Skin epidermis (tissue), 12 donors: ENCODE data around the gene DKC1.

Experiments used
- H3K27ac ChIP-seq, 21 experiments: fragments of 200-600 bp; sonication (generic) in 11 of 21; one replicate each; pipeline ENCODE4 v1.5.0; 2020; ENCODE audit warnings: mild to moderate bottlenecking in 3 of 21, inconsistent platforms in 2 of 21, moderate library complexity in 2 of 21
- H3K4me3 ChIP-seq, 7 experiments: fragments of 200-600 bp; sonication (generic) in 2 of 7; one replicate each; pipeline ENCODE4 v1.5.0; 2020; ENCODE audit warnings: inconsistent platforms in 2 of 7, mild to moderate bottlenecking in 2 of 7, moderate library complexity in 1 of 7

Gene DKC1

DNA sequence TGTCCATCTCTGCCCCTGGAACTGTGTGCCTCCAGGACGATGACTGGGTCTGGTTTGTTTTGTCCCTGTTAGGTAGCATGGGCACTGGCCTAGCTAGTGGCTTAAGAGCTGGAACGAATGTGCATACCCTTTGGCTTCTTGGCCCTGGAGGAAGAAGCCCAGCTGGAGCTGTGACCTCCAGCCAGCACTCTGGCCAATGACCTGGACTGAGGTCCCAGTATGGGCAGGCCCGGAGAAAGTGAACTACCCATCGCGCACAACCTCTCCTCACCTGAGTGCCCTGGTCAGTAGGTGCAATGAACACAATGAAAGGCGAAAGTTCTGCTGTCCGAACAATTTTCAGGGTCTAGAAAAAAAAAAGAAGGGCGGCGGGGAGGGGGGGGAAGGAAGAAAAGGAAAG, 18.3 kb downstream of the DKC1 start:
- no peak overlapping the region for H3K4me3 ChIP-seq

GRCh38 chrX:154784149-154784995, 21.7 kb downstream of the DKC1 start:
- Histone ChIP-seq H3K4me3 (no peak overlapping the region), H3K27ac (no peak overlapping the region)

More for the DNA sequence above, 18.3 kb downstream of the DKC1 start:
- H3K27ac ChIP-seq, result no peak overlapping the region

DNA sequence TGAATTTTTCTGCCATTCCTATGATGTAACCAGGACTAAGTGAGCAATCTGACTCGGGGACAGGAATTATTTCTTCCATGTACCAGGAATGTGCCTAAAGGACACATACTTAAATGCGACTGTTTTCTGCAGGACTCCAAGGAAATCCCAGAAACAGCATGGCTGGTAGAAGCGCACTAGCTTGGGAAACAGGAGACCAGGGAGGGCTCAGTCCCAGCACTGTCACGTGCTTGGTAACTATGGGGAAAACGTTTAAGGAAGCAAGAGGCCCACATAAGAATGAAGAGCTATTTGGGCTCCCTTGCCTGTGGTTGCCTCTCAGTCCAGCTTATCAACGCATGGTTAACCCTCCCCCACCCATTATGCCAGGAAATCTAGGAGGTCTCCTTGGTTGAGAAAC, 23.1 kb downstream of the DKC1 start:
- H3K27ac ChIP-seq, result no peak overlapping the region
- H3K4me3 ChIP-seq, result no peak overlapping the region

- Histone ChIP-seq H3K4me3 (no peak overlapping the region), H3K27ac (no peak overlapping the region)
These were observed 28.8 kb downstream of the DKC1 start for GRCh38 chrX:154791467-154791866.

- no peak overlapping the region for H3K4me3 ChIP-seq
- no peak overlapping the region for H3K27ac ChIP-seq
These were observed 29.3 kb downstream of the DKC1 start for GRCh38 chrX:154791939-154792338.

- Histone ChIP-seq H3K27ac (no peak overlapping the region), H3K4me3 (no peak overlapping the region)
These were observed 30.6 kb downstream of the DKC1 start for GRCh38 chrX:154793084-154793795.

DNA sequence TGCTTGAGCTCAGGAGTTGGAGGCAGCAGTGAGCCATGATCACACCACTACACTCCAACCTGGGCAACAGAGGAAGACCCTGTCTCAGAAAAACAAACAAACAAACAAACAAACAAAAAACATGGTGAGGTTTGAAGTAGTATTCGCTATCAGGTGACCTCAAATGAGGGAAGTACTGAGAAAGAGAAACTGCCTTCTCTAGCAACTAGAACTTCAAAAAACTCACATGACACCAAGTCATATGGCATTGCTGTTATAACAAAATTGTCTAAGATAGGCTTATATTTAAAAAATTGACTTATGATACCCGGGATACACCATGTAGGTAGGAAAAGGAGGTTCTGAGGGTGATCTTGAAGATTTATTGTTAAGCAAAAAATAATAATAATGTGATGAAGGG, 32.4 kb downstream of the DKC1 start:
- Histone ChIP-seq H3K27ac (no peak overlapping the region), H3K4me3 (no peak overlapping the region)

- no peak overlapping the region for H3K4me3 ChIP-seq
- no peak overlapping the region for H3K27ac ChIP-seq
These were observed 34.3 kb downstream of the DKC1 start for GRCh38 chrX:154797006-154797405.

- no peak overlapping the region for H3K4me3 ChIP-seq
- H3K27ac ChIP-seq, result peak overlapping the region in 9 of 21 experiments; percentile 17 to 67 (median 42)
These were observed 37.1 kb downstream of the DKC1 start for GRCh38 chrX:154799556-154800348.

- no peak overlapping the region for H3K4me3 ChIP-seq
- H3K27ac ChIP-seq, result peak overlapping the region in 6 of 21 experiments; percentile 25 to 67 (median 50)
These were observed 38.0 kb downstream of the DKC1 start for GRCh38 chrX:154800478-154801210.

DNA sequence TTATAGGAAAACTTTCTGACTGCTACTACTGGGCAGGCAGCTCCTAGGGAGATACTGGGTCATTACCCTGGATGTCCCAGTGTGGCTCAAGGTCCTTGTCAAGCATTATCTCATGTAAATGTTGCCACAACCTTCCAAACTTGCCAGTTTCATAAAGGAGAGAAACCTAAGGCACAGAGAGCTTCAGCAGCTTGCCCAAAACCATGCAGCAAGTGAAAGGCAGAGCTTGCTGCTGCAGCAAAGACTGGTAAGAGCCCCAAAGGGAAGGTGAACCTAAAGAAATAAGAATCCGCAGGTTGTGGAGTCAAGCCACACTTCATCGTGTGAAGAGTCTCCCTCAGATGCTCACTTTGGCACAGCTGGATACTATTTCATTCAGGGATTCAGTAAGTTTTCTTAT, 40.3 kb downstream of the DKC1 start:
- no peak overlapping the region for H3K27ac ChIP-seq

DNA sequence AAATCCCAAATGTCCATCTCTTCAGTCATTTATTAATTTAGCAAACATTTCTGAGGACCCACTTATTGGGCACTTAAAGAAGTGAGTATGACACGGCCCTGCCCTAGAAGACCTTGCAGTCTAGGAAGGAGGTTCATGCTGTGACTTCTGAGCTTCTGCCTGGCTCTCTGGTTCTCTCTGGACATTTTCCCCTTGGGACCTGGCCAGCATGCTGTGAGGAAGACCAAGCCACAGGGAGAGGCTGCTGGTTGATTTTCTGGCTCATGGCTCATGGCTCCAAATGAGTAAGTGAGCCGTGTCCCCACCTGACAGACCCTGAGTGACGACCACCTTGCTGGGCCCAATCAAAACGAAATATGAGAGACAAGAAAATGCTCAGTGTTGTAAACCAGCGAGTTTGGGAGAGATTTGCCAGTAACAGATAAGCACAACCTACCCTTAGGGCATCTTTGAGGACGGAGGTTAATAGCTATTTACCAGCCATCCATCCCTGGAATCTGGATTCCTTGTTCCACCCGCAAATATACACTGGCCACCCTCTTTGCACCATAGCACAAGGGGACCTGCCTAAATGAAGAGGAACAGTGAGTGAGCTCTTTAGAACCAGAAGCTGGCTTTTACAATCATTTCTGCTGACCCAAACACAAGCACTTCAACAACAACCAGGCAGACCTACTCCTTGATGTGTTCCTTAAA, 41.7 kb downstream of the DKC1 start:
- Histone ChIP-seq H3K27ac (peak overlapping the region in 16 of 21 experiments; percentile 6 to 76 (median 58)), H3K4me3 (peak overlapping the region; percentile 47 to 64 (median 57))

More for the DNA sequence above, 40.3 kb downstream of the DKC1 start:
- no peak overlapping the region for H3K4me3 ChIP-seq

DNA sequence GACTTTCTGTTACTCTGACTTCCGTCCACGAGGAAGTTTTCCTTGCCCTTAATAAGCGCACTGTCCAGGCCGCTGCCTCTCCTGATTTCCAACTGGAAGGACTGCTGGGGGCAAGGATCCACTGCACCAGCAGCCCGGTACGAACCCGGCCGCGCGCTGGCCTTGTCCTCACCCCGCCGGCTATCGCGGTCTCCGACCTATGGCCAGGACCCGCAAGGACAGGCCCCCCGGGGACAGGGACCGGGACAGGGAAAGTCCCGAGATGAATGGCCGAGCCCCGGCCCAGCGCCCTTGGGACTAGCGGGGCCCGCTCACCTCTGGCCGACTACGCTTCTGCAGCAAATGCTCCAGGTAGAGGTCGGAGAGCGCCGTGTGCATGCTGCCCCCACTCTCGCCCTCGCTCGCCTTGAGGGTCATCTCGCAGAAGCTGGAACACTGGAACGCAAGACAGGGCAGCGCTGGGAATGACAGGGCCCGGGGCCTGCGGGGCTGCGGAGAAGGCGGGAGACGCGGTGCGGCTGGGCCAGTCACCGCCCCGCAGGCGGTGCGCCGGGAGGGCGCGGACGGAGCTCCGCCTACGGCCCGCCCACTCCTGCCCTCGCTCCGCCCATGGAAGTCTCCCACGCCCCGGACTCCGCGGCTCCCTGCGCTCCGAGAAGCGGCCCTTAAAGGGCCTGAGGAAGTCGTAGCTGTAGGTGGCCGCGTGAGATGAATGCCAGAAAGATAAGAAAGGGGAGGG, 42.5 kb downstream of the DKC1 start, which contains the start of gene MPP1:
Gene MPP1 (minus strand): TSS at position 529 of the 739 bp plus-strand sequence. CDS start 112 bp downstream, at position 417.
- Histone ChIP-seq H3K27ac (peak within 1 kb of the TSS; percentile 6 to 76 (median 57)), H3K4me3 (peak within 1 kb of the TSS; percentile 47 to 64 (median 57))

- Histone ChIP-seq H3K27ac (peak overlapping the region in 15 of 21 experiments; percentile 25 to 76 (median 56)), H3K4me3 (peak overlapping the region; percentile 47 to 64 (median 57))
These were observed 43.0 kb downstream of the DKC1 start for GRCh38 chrX:154805696-154806091.

GRCh38 chrX:154806837-154807501, 44.3 kb downstream of the DKC1 start:
- no peak overlapping the region for H3K27ac ChIP-seq

DNA sequence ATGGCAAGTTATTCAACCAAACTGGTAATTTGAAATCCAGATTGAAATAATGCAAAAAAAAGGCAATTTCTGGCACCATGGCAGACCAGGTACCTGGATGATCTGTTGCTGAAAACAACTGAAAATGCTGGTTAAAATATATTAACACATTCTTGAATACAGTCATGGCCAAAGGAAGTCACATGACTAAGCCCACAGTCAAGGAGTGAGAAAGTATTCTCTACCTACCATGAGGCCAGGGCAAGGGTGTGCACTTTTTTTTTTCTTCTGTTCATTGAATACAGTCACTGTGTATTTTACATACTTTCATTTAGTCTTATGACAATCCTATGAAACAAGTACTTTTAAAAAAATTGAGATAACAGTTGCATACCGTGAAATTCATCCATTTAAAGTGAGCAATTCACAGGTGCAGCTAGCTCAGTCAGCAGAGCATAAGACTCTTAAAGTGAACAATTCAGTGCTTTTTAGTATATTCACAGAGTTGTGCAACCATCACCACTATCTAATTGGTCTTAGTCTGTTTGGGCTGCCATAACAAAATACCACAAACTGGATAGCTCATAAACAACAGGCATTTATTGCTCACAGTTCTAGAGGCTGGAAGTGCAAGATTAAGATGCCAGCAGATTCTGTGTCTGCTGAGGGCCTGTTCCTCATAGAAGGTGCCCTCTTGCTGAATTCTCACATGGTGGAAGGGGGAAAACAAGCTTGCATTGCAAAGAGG, 47.4 kb downstream of the DKC1 start:
- Histone ChIP-seq H3K27ac (no peak overlapping the region), H3K4me3 (no peak overlapping the region)

More at GRCh38 chrX:154806837-154807501, 44.3 kb downstream of the DKC1 start:
- no peak overlapping the region for H3K4me3 ChIP-seq
